Measurements from ENCODE around the gene MYH7.

DNA sequence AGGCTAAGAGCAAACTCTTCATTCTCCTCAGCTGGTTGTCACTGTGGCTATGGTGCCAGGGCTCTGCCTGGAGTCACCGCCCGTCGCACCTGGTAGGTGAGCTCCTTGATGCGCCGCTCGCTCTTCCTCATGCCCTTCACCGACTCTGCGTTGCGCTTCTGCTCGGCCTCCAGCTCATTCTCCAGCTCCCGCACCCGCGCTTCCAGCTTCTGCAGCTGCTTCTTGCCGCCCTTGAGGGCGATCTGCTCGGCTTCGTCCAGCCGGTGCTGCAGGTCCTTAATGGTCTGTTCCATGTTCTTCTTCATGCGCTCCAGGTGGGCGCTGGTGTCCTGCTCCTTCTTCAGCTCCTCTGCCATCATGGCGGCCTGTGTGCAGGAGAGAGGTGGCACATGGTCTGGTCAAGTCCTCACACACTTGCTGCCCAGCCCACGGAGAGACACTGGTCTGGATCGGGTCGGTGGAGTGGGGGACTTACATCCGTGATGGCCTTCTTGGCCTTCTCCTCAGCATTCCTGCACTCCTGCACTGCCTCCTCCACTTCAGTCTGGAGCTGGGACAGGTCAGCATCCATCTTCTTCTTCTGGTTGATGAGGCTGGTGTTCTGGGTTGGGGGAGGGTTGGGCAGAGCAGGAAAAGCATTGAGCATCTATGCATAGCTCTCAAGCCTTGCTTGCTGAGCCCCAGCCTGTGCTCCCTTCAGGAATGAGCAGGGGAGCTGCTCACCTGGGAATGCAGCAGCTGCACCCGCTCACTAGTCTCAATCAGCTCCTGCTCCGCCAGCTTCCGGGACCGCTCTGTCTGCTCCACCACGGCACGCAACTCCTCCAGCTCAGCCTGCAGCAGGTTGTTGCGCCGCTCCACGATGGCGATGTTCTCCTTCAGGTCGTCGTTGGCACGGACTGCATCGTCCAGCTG lies 20.3 kb downstream of the MYH7 start:
- TF ChIP-seq CTCF (IDR thresholded peaks at IDR 0.05): no peak
- no peak for TF ChIP-seq REST (IDR thresholded peaks at IDR 0.05)
- TF ChIP-seq KDM1A (IDR thresholded peaks at IDR 0.05; ENCODE audit: low read depth): no peak
- no peak for TF ChIP-seq EHF (CRISPR knock-in tag; IDR thresholded peaks at IDR 0.05)

All from A549 (cell line).